Activated CD4-positive, alpha-beta T cell treated with anti-CD3 and anti-CD28 coated beads, Interleukin-2, amount 50 U/mL, for 24 hours (primary cell): ENCODE data around the gene SMIM13.

Experiments used
- DNase-seq, 2 donors: peaks; one replicate each; pipeline ENCODE4 v3.0.0-alpha.2; 2020; ENCODE audit warnings: low read depth in 1 of 2, low spot score in 1 of 2

Gene SMIM13

GRCh38 chr6:11187301-11187700 lies 93.7 kb downstream of the SMIM13 start:
- no peak for DNase-seq
